NB4 (cell line): ENCODE results near the gene CDC42.

Source experiments
- CTCF ChIP-seq: IDR thresholded peaks from one replicate; pipeline ENCODE4 v1.5.1; 2012; ENCODE audit warnings: low read depth, low read length
- MYC ChIP-seq: IDR thresholded peaks from 2 replicates; pipeline ENCODE4 v1.6.1; 2011; ENCODE audit warnings: low read depth, low read length

DNA sequence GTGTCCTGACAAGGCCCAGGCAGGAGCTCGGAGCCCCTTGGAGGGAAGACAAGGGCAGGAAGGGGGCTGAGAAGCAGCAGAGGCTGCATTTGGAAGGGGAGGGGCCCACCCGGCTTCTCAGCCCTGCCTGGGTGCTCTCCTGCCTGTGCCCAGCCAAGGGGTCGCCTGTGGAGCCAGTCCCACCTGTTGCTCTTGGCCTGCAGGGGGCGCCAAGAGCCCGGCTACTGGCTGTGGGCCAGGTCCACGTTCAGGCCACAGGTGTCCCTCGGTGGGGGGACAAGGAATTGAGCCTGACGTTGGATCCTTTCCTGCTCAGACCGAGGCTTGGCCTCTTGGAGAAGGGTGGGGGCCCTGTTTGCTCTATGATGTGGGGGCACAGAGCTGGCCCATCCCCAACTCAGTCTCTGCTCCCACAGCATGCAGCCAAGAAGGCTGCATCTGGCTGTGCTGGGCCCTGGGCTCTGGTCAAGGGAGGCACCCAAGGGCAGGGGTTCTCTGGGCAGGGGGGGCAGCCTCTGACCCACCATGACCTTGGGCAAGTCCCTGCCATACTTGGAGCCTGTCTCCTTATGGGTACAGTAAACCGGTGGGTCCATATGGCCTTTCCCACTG is 79.5 kb downstream of the CDC42 start:
- TF ChIP-seq CTCF (peak; percentile 87), MYC (no peak)
